Astrocyte (in vitro differentiated cells and primary cell): ENCODE data around the gene VPS8.

Source experiments
- EZH2 ChIP-seq: IDR thresholded peaks from 2 replicates; pipeline ENCODE4 v1.6.1; 2012; ENCODE audit warnings: mild to moderate bottlenecking, low read length, inconsistent platforms; ENCODE audit not compliant: insufficient read depth
- TF ChIP-seq, protein P1 (sequence below): IDR thresholded peaks from 2 replicates; pipeline ENCODE4 v1.5.1; 2011; ENCODE audit warnings: low read depth, mild to moderate bottlenecking, inconsistent platforms, low read length, moderate library complexity; ENCODE audit not compliant: insufficient read depth

DNA sequence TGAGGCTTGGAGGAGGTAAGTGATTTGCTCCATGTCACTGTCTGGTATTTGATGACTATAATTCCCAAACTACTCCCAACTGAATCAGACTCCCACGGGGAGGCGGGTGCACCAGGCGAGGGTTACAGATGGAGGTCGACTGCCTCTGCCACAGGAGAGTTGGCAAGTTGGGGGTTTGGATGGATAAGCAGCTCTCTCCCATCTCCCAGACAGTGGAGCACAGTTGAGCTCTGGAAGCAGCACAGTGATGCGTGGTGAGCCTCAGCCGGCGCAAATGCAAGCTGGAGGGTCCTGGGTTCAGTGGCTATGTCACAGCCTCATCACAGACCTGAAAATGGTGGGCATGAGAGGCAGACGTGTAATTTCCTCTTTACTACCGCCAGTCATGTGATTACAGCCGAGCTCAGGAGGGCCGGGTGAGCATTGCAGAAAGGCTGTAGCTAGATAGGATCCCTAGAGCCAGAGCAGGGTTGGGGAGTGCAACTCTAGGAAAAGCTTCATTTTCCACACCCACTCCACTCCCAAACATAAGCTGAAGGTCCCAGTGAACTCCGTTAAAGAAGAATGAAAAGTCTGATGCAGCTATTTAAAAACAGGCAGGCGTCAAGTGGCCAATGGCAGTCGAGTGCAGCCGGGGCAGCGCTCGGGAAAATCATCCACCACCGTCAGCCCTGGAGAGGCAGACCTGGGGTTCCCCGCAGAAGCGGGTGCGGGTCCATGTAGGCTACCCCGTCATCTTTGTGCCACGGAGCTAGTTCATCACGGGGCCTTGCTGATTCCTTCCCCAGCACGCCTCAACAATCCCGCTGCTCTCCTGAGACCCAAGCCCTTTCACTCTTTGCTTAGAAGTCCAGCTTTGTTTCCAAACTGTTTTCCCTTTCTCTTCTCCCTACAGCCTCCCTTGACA is 33.3 kb upstream of the VPS8 start:
- TF ChIP-seq, protein P1, sequence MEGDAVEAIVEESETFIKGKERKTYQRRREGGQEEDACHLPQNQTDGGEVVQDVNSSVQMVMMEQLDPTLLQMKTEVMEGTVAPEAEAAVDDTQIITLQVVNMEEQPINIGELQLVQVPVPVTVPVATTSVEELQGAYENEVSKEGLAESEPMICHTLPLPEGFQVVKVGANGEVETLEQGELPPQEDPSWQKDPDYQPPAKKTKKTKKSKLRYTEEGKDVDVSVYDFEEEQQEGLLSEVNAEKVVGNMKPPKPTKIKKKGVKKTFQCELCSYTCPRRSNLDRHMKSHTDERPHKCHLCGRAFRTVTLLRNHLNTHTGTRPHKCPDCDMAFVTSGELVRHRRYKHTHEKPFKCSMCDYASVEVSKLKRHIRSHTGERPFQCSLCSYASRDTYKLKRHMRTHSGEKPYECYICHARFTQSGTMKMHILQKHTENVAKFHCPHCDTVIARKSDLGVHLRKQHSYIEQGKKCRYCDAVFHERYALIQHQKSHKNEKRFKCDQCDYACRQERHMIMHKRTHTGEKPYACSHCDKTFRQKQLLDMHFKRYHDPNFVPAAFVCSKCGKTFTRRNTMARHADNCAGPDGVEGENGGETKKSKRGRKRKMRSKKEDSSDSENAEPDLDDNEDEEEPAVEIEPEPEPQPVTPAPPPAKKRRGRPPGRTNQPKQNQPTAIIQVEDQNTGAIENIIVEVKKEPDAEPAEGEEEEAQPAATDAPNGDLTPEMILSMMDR, result no peak
- TF ChIP-seq EZH2, result no peak
